ENCODE data around the gene LAMA4.

LAMA4 gene

GRCh38 chr6:112253841-112254816, at the start of gene LAMA4:
Gene LAMA4 (minus strand): TSS chr6:112254567. CDS start chr6:112254150, 417 bp downstream.
- peak; percentile 83 for ATAC-seq
- TF ChIP-seq OSR1 (CRISPR knock-in tag; IDR thresholded peaks at IDR 0.05) (no peak), PPARA (CRISPR knock-in tag; IDR thresholded peaks at IDR 0.05; ENCODE audit: borderline replicate concordance) (no peak), ZNF565 (CRISPR knock-in tag; conservative IDR thresholded peaks at IDR 0.05; ENCODE audit: low read depth) (no peak), CREB5 (CRISPR knock-in tag; IDR thresholded peaks at IDR 0.05; ENCODE audit: low read depth) (no peak), ZC3H10 (CRISPR knock-in tag; IDR thresholded peaks at IDR 0.05) (no peak), TOX (CRISPR knock-in tag; IDR thresholded peaks at IDR 0.05; ENCODE audit: borderline replicate concordance) (no peak), ISL1 (CRISPR knock-in tag; IDR thresholded peaks at IDR 0.05) (no peak)

GRCh38 chr6:112302142-112302705, 47.9 kb upstream of the LAMA4 start:
- no peak for ATAC-seq
- TF ChIP-seq PATZ1 (CRISPR knock-in tag; IDR thresholded peaks at IDR 0.05; ENCODE audit: borderline replicate concordance), result no peak
- no peak for TF ChIP-seq SNAI2 (CRISPR knock-in tag; IDR thresholded peaks at IDR 0.05)
- no peak for TF ChIP-seq POU6F1 (CRISPR knock-in tag; IDR thresholded peaks at IDR 0.05; ENCODE audit: borderline replicate concordance, low read depth)

- TF ChIP-seq ZFP3 (CRISPR knock-in tag; IDR thresholded peaks at IDR 0.05) (no peak), POU6F1 (CRISPR knock-in tag; IDR thresholded peaks at IDR 0.05; ENCODE audit: borderline replicate concordance, low read depth) (no peak), TOX (CRISPR knock-in tag; IDR thresholded peaks at IDR 0.05; ENCODE audit: borderline replicate concordance) (no peak), ZNF70 (CRISPR knock-in tag; IDR thresholded peaks at IDR 0.05) (no peak), CSDC2 (CRISPR knock-in tag; IDR thresholded peaks at IDR 0.05) (no peak), ARNTL (CRISPR knock-in tag; IDR thresholded peaks at IDR 0.05; ENCODE audit: borderline replicate concordance, low read depth) (no peak), CREB5 (CRISPR knock-in tag; IDR thresholded peaks at IDR 0.05; ENCODE audit: low read depth) (no peak), ZC3H10 (CRISPR knock-in tag; IDR thresholded peaks at IDR 0.05) (no peak), TCF4 (CRISPR knock-in tag; IDR thresholded peaks at IDR 0.05; ENCODE audit: borderline replicate concordance) (no peak), BACH2 (CRISPR knock-in tag; IDR thresholded peaks at IDR 0.05; ENCODE audit: borderline replicate concordance) (no peak)
- ATAC-seq, result peak; percentile 14; the same call in 2 of the 3 replicates
These were observed 46.5 kb upstream of the LAMA4 start for GRCh38 chr6:112300896-112301295.

GRCh38 chr6:112298816-112299281, 44.5 kb upstream of the LAMA4 start:
- ATAC-seq, result peak; percentile 69
- no peak for TF ChIP-seq CREB5 (CRISPR knock-in tag; IDR thresholded peaks at IDR 0.05; ENCODE audit: low read depth)
- no peak for TF ChIP-seq TCF4 (CRISPR knock-in tag; IDR thresholded peaks at IDR 0.05; ENCODE audit: borderline replicate concordance)
- no peak for TF ChIP-seq RARB (CRISPR knock-in tag; IDR thresholded peaks at IDR 0.05)
- TF ChIP-seq ZNF70 (CRISPR knock-in tag; IDR thresholded peaks at IDR 0.05), result no peak
- TF ChIP-seq BACH2 (CRISPR knock-in tag; IDR thresholded peaks at IDR 0.05; ENCODE audit: borderline replicate concordance), result no peak

All from SK-N-SH treated with all-trans-retinoic acid at 6 μM for 48 hours (cell line).